MM.1S (cell line): ENCODE results near the gene CIAO2B.

Experiments used
- DNase-seq: peaks from one replicate; pipeline ENCODE4 v3.0.0-alpha.2; 2015
- H2AFZ ChIP-seq: fragments of 300-600 bp; sonication (generic); 2 replicates; pipeline ENCODE4 v1.6.0; 2016; ENCODE audit warnings: antibody characterized with exemption, low read length
- H3F3A ChIP-seq: fragments of 300-600 bp; sonication (generic); 2 replicates; pipeline ENCODE4 v1.6.1; 2016; ENCODE audit warnings: mild to moderate bottlenecking, antibody characterized with exemption, low read length, moderate library complexity, mixed read lengths; ENCODE audit not compliant: insufficient read depth
- H3K27ac ChIP-seq: fragments of 300-600 bp; sonication (generic); 2 replicates; pipeline ENCODE4 v1.5.1; 2016; ENCODE audit warnings: mild to moderate bottlenecking, low read length
- H3K27me3 ChIP-seq: fragments of 300-600 bp; sonication (generic); replicated peaks from 2 replicates; pipeline ENCODE4 v1.6.0; 2016; ENCODE audit warnings: low read length; ENCODE audit not compliant: insufficient read depth
- H3K36me3 ChIP-seq: fragments of 300-600 bp; sonication (generic); replicated peaks from 2 replicates; pipeline ENCODE4 v1.6.1; 2016; ENCODE audit warnings: mild to moderate bottlenecking, low read length, mixed read lengths; ENCODE audit not compliant: insufficient read depth
- H3K4me1 ChIP-seq: fragments of 300-600 bp; sonication (generic); 2 replicates; pipeline ENCODE4 v1.6.1; 2016; ENCODE audit warnings: low read length, mixed read lengths
- H3K4me2 ChIP-seq: fragments of 300-600 bp; sonication (generic); 2 replicates; pipeline ENCODE4 v1.6.0; 2016; ENCODE audit warnings: low read depth, low read length
- H3K4me3 ChIP-seq: fragments of 300-600 bp; sonication (generic); 2 replicates; pipeline ENCODE4 v1.5.1; 2016; ENCODE audit warnings: low read length, mixed read lengths
- H3K79me2 ChIP-seq: fragments of 300-600 bp; sonication (generic); 2 replicates; pipeline ENCODE4 v1.6.1; 2016; ENCODE audit warnings: mixed run types, low read length, mixed read lengths
- H3K9ac ChIP-seq: fragments of 300-600 bp; sonication (generic); 2 replicates; pipeline ENCODE4 v1.6.1; 2016; ENCODE audit warnings: low read length, mixed read lengths
- H3K9me2 ChIP-seq: fragments of 300-600 bp; sonication (generic); replicated peaks from 2 replicates; pipeline ENCODE4 v1.6.1; 2016; ENCODE audit warnings: mild to moderate bottlenecking, low read length, mixed read lengths; ENCODE audit not compliant: insufficient read depth
- H3K9me3 ChIP-seq: fragments of 300-600 bp; sonication (generic); replicated peaks from 2 replicates; pipeline ENCODE4 v1.6.1; 2016; ENCODE audit warnings: mild to moderate bottlenecking, low read length, mixed read lengths; ENCODE audit not compliant: insufficient read depth
- H4K20me1 ChIP-seq: fragments of 300-600 bp; sonication (generic); 2 replicates; pipeline ENCODE4 v1.6.1; 2016; ENCODE audit warnings: mild to moderate bottlenecking, low read length, moderate library complexity, mixed read lengths; ENCODE audit not compliant: insufficient read depth
- EZH2 ChIP-seq: fragments of 300-600 bp; sonication (generic); optimal IDR thresholded peaks from 2 replicates; pipeline ENCODE3; 2017; ENCODE audit warnings: low read depth, mild to moderate bottlenecking, antibody characterized with exemption, low read length, mixed read lengths
- EZH2phosphoT487 ChIP-seq: fragments of 300-600 bp; sonication (generic); IDR thresholded peaks from 2 replicates; pipeline ENCODE4 v1.6.1; 2018; ENCODE audit warnings: antibody characterized with exemption, low read length
- TF ChIP-seq, protein P1 (sequence below): fragments of 300-600 bp; sonication (generic); IDR thresholded peaks from 2 replicates; pipeline ENCODE4 v1.5.1; 2016; ENCODE audit warnings: antibody characterized with exemption, low read length, mixed read lengths

The CIAO2B gene

DNA sequence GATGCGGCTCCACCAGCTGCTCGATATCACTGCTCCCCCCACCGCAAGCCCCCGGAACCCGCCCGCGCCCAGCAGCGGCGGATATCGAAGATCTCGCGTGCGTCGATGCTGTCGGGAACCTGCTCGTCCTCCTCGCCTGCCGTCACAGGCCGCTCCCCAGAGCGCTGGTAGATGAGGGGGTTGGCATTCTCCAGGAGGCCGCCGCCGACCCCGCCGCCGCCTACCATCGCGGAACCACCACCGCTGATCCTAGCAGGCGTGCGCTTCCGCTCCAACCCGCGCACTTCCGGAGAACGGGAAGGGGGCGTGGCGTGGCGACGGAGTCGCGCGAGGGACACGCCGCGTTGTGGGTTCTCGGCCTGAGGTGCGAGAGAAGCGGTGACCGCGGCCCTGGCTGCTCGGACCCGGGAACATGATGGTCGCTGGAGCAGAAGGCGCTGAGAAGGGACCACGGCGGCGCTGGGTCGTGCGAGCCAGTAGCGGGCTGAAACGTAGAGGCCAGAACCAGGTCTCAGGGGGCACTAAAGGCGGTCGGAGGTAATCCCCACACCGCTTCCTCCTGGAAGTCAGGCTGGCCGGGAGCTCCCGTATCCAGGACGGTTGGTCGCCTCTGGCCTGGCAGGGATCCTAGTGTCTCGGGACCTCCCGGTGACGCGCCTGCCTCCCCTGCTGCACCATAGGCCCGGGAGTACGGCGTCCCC, at the start of gene CIAO2B:
TSS of gene CIAO2B (minus strand) at position 265 of the 701 bp plus-strand sequence. CDS start at position 227, 38 bp downstream.
- no peaks in the 10 kb centered on the region for H3K36me3 ChIP-seq
- no peaks in the 10 kb centered on the region for H3K9me2 ChIP-seq
- H3K27me3 ChIP-seq = no peaks in the 10 kb centered on the region
- H3K79me2 ChIP-seq = peaks cover 41% of the 10 kb centered on the region
- no peaks in the 10 kb centered on the region for H4K20me1 ChIP-seq
- peak within 1 kb of the TSS; percentile 68 for H2AFZ ChIP-seq
- DNase-seq = peak; percentile 90
- H3K9ac ChIP-seq = peak within 1 kb of the TSS; percentile 91
- no peaks in the 10 kb centered on the region; the same call in 1 of the 2 replicates for H3F3A ChIP-seq
- H3K27ac ChIP-seq = peak within 1 kb of the TSS; percentile 53
- peak within 1 kb of the TSS; percentile 86 for H3K4me2 ChIP-seq
- H3K4me3 ChIP-seq = peak within 1 kb of the TSS; percentile 93
- 0 out of 2 replicates have a peak, but pooled peaks cover 4% of the 10 kb centered on the region for H3K4me1 ChIP-seq
- TF ChIP-seq EZH2 = no peak
- no peak for TF ChIP-seq EZH2phosphoT487
- TF ChIP-seq, protein P1, sequence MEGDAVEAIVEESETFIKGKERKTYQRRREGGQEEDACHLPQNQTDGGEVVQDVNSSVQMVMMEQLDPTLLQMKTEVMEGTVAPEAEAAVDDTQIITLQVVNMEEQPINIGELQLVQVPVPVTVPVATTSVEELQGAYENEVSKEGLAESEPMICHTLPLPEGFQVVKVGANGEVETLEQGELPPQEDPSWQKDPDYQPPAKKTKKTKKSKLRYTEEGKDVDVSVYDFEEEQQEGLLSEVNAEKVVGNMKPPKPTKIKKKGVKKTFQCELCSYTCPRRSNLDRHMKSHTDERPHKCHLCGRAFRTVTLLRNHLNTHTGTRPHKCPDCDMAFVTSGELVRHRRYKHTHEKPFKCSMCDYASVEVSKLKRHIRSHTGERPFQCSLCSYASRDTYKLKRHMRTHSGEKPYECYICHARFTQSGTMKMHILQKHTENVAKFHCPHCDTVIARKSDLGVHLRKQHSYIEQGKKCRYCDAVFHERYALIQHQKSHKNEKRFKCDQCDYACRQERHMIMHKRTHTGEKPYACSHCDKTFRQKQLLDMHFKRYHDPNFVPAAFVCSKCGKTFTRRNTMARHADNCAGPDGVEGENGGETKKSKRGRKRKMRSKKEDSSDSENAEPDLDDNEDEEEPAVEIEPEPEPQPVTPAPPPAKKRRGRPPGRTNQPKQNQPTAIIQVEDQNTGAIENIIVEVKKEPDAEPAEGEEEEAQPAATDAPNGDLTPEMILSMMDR = no peak
- no peaks in the 10 kb centered on the region for H3K9me3 ChIP-seq

DNA sequence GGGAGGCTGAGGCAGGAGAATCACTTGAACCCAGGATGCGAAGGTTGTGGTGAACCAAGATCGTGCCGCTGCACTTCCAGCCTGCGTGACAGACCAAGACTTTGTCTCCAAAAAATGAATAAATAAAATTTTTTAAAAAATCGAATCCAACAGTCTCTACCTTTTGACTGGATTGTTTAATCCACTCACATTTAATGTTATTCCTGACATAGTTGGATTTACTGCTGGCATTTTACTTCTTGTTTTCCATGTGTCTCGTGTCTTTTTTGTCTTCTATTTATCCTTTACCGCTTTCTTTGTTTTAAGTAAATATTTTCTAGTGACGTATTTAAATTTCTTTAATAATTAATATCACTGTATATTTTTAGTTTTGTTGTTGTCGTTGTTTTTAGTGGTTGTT, 48.8 kb upstream of the CIAO2B start:
- Histone ChIP-seq H3K27me3 (no peaks in the 10 kb centered on the region), H3K9me3 (no peaks in the 10 kb centered on the region), H3K79me2 (no peaks in the 10 kb centered on the region), H4K20me1 (no peaks in the 10 kb centered on the region), H2AFZ (no peak overlapping the region), H3K9me2 (no peaks in the 10 kb centered on the region), H3F3A (no peaks in the 10 kb centered on the region), H3K4me1 (no peaks in the 10 kb centered on the region), H3K9ac (no peak overlapping the region), H3K36me3 (no peaks in the 10 kb centered on the region), H3K4me3 (no peak overlapping the region), H3K27ac (no peak overlapping the region), H3K4me2 (no peak overlapping the region)
- TF ChIP-seq EZH2phosphoT487 = no peak
- TF ChIP-seq, protein P1 = no peak
- TF ChIP-seq EZH2 = no peak
- DNase-seq = no peak

DNA sequence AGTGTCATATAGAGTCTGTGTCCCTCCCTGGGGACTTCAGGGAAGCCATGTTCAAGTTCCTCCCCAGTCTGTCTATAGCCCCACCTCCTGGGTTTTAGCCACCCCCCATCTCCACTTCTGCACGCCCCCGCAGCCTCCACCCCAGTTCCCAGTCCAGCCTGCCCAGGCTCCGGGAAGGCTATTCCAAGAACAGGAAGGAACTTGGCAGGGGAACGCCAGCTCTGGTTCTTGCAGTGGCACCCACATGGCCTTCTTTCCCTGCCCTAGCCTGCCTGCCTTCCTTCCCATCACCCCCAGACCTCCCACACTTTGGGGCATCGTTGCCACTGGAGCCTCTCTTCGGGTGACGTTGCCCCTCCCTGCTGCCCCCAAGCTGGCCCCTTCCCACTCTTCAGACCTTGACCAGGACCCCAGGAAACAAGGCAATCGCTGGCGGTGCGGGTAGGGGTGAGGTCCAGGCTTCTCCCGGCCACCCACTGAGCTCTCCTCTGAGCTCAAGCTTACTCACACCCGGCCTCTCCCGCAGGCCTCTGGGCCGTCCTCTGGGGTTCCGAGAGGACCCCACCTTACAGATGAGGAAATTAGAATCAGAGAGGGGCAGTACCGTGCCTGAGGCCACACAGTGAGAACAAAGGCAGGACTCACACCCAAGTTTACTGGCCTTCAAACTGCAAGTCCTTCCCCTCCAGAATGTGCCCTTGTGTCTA, 45.0 kb upstream of the CIAO2B start:
- H3K27me3 ChIP-seq = no peaks in the 10 kb centered on the region
- H3K4me3 ChIP-seq = no peak overlapping the region
- H3K9me3 ChIP-seq = no peaks in the 10 kb centered on the region
- no peak overlapping the region for H3K9ac ChIP-seq
- no peaks in the 10 kb centered on the region for H3F3A ChIP-seq
- no peaks in the 10 kb centered on the region for H3K9me2 ChIP-seq
- H3K36me3 ChIP-seq = no peaks in the 10 kb centered on the region
- no peak overlapping the region for H3K4me2 ChIP-seq
- no peak overlapping the region for H3K27ac ChIP-seq
- DNase-seq = no peak
- TF ChIP-seq EZH2 = no peak
- TF ChIP-seq, protein P1 = no peak
- TF ChIP-seq EZH2phosphoT487 = no peak
- peaks cover 4% of the 10 kb centered on the region; the same call in 1 of the 2 replicates for H3K4me1 ChIP-seq
- H2AFZ ChIP-seq = no peak overlapping the region
- no peaks in the 10 kb centered on the region for H4K20me1 ChIP-seq
- H3K79me2 ChIP-seq = no peaks in the 10 kb centered on the region
